HG03060 (cell line): ENCODE data around the gene C16orf54.
"Not testable (repeated sequence)": the region's sequence is repeated elsewhere in the genome, so short reads cannot be mapped to it uniquely, and the experiment has no call there.

Source experiments
- ATAC-seq: cut with Tn5 transposase; IDR thresholded peaks from one replicate; pipeline ENCODE4 v1.9.1; 2021; ENCODE audit warnings: low read depth, moderate number of reproducible peaks; ENCODE audit not compliant: unreplicated experiment

C16orf54 gene

DNA sequence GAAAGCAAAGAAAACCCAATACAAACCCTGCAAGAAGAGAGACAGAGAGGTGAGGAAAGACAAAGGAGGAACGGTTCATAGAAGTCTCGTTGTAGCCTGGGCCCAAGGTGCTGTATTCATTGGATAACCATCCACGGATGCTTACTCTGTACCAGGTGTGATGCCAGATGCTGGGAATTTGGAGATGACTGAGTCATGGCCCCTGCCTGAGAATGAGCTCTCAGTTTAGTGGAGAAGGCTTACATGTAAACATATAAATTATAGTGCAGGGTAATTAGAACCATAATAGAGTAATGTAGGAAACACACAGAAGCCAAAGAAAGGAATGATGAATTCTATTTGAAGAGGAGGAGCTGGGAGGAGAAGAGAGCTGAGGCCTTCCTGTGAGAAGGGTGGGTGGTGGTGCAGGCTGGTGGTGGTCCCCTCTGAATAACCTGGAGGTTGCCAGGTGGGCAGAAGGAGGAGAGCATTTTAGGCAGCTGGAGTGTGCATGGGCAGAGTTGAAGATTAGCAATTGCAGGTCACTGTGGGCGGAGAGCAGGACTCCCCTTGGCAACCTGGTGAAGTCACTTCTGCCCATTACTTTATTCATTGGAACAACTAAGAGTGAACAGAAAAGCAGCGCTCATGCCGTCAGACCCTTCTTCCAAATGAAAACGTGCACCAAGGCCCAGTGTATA, 24.6 kb upstream of the C16orf54 start:
- no peak for ATAC-seq

DNA sequence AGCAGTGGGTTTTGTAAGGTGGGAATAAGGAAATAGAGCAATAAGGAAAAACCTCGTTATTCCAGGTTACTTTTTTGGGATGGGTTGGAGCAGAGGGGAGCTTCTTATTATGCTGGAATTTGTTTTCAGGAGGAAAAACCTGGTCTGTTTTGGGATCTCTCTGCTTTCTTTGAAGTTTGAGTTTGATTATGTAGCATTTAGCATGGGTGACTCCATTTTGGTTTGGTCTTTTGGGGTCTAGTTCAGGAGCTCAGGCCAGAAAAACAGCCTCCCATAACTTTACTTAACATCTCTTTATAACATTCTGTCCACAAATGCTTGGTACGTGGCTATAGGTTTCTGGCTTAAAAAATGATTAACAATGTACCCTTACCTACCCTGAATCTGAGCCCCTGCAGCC, 23.7 kb upstream of the C16orf54 start:
- ATAC-seq, result no peak

DNA sequence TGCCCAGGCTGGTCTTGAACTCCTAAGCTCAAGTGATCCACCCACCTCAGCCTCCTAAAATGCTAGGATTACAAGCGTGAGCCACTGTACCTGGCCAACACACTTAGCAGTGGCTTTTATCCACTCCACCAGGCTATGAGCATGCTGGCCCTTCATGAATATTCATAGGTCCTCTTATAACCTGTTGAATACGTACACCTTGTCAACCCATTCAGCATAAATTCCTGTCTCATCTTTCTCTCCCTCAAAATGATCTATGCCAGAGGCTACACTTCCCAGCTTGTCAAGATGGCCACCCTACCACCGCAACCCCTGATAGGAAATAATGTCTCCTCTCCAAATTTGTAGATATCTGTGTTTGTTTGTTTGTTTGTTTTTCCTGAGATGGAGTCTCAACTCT, 21.3 kb upstream of the C16orf54 start:
- no peak for ATAC-seq

DNA sequence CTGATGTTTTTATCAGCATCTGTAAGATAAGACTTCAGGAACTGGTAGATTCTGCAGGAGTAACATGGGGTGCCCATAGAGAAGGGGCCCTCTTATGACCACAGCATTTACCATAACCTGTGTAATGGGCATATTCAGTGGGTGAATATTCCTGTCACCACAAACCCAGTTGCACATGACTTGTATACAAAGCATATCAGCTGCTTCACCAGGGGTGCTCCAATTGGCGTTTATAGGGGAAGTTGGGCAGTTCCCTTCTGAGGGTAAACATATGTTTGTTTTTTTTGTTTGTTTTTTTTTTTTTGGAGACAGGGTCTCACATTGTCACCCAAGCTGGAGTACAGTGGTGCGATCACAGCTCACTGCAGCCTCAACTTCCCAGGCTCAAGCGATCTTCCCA, 20.8 kb upstream of the C16orf54 start:
- no peak for ATAC-seq

DNA sequence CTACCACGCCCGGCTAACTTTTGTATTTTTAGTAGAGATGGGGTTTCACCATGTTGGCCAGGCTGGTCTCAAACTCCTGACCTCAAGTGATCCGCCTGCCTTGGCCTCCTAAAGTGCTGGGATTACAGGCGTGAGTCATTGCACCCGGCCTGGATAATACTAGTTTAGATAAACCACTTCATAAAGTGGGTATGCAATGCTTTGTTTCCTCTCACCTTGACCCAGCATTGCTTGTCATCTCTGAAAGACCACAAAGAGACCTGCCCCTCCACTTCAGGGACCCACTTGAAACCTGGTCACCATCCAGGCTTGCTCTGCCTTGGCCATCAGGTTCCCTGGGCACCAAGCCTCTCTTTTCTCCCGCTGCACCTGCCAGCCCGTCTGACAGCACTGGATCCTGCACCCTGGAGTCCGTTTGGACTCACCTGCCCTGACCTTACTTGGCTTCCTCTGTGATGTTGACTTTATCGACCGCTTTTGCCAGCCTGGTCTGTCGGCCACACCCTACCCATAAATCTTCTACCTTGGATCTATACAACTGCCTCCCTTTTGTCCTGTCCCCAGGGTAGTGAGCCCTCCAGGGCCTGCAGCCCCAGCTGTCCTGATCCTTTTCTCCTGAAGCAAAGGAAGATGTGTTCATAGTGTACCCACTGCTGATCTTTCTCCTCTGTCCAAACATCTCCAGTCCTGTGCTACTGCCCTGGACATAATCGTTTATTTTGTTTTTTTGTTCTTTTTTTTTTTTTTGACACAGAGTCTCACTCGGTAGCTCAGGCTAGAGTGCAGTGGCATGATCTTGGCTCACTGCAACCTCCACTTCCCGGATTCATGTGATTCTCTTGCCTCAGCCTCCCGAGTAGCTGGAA, 19.6 kb upstream of the C16orf54 start:
- ATAC-seq, result no peak

DNA sequence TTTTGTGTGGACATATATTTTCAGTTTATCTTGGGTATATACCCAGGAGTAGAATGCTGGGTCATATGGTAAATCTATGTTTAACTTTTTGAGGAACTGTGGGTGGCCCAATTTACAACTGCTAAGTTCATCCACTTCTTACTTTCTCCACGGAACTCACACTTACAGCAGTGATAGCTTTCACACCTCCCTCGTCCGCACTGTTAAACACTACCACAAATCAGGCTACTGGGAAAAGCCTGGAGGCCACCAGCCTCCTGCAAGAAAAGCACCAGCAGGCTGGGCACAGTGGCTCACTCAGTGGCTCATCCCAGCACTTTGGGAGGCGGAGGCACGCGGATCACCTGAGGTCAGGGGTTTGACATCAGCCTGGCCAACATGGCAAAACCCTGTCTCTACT, 17.5 kb upstream of the C16orf54 start:
- no peak for ATAC-seq

DNA sequence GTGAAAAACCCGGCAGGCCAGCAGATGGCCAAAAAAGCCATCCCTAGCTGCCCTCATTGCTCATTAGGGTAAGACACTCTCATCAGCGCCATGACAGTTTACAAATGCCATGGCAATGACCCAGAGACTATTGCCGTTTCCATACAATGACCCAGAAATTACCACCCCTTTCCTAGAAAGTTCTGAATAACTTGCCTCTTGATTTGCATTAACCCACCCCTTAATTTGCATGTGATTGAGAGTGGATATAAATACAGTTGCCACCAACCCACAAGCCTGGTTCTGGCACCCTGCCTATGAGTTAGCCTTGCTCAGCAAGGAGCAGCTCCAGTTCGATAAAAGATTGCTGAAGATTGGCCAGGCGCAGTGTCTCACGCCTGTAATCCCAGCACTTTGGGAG, 16.1 kb upstream of the C16orf54 start:
- ATAC-seq, result no peak

DNA sequence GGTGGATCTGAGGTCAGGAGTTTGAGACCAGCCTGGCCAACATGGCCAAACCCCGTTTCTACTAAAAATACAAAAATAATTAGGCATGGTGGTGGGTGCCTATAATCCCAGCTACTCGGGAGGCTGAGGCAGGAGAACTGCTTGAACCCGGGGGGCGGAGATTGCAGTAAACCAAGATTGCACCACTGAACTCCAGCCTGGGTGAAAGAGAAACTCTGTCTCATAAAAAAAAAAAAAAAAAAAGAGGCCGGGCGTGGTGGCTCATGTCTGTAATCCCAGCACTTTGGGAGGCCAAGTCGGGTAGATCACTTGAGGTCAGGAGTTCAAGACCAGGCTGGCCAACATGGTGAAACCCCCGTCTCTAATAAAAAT, 15.5 kb upstream of the C16orf54 start:
- ATAC-seq, result not testable (repeated sequence)

DNA sequence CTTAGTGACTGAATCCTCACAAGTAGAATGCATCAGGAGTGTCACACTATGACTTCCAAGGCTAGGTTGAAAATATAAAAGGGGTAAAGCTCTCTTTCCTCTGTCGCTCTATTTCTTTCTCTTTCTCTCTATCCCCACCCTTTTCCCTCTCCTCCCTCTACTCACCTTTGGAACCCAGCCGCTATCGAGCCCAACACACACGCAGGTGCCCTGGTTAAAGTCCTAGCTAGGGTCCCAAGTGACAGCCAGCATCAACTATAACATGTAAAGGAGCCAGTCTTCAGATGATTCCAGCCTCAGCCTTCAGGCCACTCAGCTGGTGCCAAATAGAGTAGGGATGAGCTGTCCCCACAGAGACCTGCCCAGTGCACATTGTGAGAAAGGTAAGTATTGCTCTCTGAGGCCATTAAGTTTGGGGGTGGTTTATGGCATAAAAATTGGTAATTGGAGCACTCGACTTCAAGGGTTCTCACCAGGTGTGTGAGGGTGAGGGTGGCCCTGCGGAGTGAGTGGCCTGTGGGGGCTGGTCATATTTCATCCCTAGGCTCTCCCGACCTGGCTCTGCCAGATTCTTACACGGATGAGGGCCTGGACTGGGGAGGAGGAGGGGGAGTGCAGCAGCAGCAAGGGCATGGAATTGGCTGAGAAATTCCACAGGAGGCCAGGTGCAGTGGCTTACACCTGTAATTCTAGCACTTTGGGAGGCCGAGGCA, 14.9 kb upstream of the C16orf54 start:
- no peak for ATAC-seq

DNA sequence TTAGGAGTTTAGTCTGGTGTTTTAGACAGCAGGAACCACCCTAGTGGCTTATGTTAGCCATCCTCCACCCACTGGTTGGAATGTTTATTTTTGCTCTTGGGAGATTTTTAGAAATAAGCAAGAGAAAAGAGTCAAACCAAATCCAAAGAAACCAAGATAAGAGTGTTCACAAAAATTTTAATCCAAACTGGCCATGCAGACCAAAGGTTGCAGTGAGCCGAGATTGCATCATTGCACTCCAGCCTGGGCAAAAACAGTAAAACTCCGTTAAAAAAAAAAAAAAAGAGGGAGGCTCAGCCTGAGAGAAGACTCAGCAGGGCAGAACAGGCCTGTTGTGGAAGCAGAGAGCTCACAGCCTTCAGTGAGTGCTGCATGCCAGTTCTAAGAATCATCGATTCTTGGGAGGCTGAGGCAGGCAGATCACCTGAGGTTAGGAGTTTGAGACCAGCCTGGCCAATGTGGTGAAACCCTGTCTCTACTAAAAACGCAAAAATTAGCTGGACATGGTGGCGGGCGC, 12.2 kb upstream of the C16orf54 start:
- no peak for ATAC-seq

DNA sequence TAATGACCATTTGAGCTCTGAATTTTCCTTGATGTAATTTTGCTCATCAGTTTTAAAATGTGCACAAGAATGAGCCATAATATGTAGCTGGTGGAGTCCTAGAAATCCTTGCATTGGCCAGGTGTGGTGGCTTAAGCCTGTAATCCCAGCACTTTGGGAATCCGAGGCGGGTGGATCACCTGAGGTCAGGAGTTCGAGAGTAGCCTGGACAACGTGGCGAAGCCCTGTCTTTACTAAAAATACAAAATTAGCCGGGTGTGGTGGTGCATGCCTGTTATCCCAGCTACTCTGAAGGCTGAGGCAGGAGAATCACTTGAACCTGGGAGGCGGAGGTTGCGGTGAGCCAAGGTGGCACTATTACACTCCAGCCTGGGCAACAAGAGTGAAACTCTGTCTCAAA, 11.3 kb upstream of the C16orf54 start:
- not testable (repeated sequence) for ATAC-seq

DNA sequence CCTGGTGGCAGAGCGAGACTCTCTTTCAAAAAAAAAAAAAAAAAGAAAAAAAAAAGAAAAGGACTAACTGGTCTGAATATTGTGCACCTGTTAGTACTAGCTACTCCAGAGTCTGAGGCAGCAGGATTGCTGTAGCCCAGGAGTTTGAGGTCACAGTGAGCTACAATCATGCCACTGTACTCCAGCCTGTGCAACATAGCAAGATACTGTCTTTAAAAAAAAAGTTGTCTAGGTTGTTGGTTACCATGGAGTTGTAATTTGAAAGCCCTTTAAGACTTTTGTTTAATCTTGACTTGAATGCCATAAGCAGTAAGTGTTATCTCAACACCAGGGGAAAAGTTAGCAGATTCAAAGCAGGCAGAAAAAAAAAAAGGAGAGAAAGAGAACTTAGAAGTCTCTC, 10.9 kb upstream of the C16orf54 start:
- ATAC-seq, result no peak

DNA sequence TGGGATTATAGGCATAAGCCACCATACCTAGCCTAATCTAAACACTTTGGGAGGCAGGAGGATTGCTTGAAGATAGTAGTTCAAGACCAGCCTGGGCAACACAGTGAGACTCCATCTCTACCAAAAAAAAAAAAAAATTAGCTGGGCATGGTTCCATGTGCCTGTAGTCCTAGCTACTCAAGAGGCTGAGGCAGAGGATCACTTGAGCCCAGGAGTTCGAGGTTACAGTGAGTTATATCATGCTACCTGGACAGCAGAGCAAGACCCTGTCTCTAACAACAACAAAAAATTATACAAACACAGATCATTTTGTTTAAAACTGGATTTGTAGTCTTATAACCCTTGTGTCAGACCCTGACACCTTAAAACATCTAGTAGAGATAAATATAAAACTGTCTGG, 7.7 kb upstream of the C16orf54 start:
- ATAC-seq, result no peak

DNA sequence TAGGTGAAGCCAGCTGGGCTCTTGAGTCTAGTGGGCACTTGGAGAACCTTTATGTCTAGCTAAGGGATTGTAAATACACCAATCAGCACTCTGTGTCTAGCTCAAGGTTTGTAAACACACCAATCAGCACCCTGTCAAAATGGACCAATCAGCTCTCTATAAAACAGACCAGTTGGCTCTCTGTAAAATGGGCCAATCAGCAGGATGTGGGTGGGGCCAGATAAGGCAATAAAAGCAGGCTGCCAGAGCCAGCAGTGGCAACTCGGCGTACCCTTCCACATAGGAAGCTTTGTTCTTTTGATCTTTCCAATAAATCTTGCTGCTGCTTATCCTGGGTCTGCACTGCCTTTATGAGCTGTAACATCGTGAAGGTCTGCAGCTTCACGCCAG, 3.0 kb upstream of the C16orf54 start:
- ATAC-seq, result not testable (repeated sequence)

DNA sequence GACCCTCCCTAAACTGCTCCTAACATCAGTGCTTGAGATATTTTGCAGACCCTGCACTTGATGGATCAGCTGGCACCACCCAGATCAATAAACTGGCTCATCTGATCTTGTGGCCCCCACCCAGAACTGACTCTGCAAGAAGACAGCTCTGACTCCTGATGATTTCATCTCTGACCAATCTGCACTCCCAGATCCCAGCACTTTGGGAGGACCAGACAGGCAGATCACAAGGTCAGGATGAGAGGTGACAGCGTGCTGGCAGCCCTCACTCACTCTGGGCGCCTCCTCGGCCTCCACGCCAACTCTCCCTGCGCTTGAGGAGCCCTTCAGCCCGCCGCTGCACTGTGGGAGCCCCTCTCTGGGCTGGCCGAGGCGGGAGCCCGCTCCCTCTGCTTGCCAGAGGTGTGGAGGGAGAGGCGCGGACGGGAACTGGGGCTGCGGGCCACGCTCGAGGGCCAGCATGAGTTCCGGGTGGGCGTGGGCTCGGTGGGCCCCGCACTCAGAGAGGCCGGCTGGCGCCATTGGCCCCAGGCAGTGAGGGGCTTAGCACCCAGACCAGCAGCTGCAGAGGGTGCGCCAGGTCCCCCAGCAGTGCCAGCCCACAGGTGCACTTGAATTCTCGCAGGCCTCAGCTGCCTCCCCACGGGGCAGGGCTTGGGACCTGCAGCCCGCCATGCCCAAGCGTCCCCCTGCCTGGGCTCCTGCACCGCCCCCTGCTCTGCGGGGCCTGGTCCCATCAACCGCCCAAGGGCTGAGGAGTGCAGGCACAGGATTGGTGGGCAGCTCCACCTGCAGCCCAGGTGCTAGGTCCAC, 2.4 kb upstream of the C16orf54 start:
- no peak for ATAC-seq

DNA sequence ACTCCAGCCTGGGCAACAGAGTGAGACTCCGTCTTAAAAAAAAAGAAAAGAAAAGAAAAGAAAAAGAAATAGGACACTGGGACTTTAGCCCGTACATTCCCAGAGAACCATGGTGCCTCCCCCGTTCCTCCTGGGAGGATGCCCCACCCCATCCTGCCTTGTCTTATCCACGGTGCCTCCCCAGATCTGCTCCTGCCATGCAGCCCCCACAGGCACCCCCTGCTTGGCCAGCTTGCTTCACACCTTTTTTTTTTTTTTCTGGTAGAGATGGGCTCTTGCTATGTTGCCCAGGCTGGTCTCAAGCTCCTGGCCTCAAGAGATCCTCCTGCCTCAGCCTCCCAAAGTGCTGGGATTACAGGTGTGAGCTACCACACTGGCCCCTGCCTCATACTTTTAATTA, 728 bp upstream of the C16orf54 start:
- ATAC-seq, result not testable (repeated sequence)

DNA sequence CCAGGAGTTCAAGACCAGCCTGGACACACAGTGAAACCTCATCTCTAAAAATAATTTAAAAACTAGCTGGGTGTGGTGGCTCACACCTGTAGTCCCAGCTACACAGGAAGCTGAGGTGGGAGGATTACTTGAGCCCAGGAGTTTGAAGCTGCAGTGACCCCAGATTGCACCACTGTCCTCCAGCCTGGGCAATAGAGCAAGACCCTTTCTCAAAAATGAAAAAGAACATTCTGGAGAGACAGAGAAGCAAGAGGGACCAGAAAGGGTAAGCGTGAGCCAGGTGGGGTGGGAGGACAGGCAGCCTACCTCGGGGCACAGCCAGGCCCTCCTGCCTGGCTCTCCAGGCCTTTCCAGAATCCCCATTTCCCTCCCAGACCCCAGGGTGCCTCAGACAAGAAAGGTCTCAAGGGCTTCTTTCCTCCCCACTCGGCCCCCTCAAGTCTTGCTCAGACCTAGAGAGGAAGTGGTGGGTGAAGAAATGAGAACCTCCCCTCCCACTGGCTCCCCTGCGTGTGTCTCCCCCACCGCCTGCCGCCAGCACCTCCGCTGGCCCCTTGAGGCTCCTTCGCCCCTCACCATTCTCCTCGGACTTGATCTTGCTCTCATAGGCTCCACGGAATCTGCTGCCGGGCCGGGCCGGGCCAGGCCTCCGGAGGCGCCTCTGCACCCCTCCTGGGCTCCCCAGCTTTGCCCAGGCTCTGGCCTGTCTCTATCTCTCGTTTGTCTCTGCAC, 503 bp downstream of the C16orf54 start:
- ATAC-seq, result no peak

DNA sequence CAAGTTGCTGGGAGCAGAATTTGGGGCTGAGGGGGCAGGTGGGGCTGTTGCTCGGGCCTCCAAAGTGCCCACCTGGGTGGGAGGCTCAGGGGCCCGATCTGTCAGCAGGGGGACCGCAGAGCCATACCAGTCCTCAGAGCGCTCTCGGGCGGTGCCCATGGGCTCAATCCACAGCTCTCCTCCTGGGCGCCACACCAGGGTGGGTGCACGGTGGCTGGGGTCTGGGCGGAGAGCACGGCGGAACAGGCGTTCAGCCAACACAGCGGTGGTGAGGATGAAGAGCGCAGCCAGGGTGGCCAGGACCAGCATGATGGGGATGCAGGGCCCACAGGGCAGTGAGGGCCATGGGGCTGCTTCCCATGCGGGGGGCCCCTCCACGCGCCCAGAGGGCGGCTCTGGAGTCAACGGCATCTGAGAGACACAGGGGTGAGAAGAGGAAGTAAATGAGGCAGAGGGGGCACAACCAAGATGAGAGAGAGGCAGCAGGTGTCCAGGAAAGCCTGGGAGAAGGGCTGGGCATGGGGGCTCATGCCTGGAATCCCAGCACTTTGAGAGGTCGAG, 1.2 kb downstream of the C16orf54 start:
- ATAC-seq, result no peak

DNA sequence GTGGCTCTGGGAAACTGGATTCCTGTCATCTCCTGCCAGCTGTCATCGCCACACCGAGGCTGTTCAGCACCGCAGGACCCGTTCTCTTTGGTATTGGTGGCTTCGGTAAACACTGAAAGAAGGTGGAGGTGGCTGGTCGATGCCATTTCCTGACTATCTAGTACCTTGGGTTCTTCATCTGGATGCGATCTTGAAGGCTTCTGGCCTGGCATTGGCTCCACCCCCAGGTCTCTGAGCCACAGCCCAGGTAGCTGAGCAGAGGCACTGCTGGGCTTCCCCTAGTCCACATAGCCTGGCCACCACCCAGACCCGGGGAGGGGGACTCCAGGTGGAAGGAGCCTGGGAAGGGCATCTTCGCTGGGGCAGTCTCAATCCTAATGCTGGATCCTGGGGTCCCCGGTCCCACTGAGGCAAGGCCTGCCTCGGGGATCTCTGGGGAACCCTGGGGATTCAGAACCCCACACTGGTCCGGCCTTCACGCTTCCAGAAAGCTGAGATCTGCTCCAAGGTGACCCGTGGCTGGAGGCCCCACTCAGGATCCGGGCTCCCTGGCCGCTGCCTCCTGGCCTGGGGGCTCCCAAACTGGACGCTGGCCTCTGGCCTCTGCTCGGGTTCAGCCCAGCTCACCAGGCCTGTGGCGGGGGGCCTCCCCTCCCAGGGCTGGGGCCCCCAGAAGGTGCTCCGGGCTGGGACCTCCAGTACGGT, 1.8 kb downstream of the C16orf54 start:
- ATAC-seq, result no peak
